Stimulated activated CD4-positive, alpha-beta T cell treated with anti-CD3 and anti-CD28 coated beads, TNF-alpha, amount 100 ng/mL, for 48 hours (primary cell): Measurements from ENCODE around the gene IBA57.
A peak's percentile ranks its signal among the peaks of the same experiment; 100 is the strongest.

ENCODE experiments used
- DNase-seq, 3 donors: peaks; one replicate each; pipeline ENCODE4 v3.0.0-alpha.2; 2020; ENCODE audit warnings: low read depth in 3 of 3

Gene IBA57

GRCh38 chr1:228165372-228166169 lies at the start of gene IBA57:
Gene IBA57, plus strand, starts transcription at chr1:228165804. Its CDS starts 13 bp downstream, at chr1:228165817.
- DNase-seq: peak; percentile 99 to 100 (median 99)

GRCh38 chr1:228117335-228117734 lies 48.3 kb upstream of the IBA57 start:
- DNase-seq: no peak

GRCh38 chr1:228118040-228118439 lies 47.6 kb upstream of the IBA57 start:
- DNase-seq: no peak

GRCh38 chr1:228120351-228120750 lies 45.3 kb upstream of the IBA57 start:
- DNase-seq: no peak

- DNase-seq: no peak
Observed at GRCh38 chr1:228120857-228121489, 44.6 kb upstream of the IBA57 start.

- no peak for DNase-seq
Observed at GRCh38 chr1:228122921-228123441, 42.6 kb upstream of the IBA57 start.

- DNase-seq: no peak
Observed at GRCh38 chr1:228123505-228123904, 42.1 kb upstream of the IBA57 start.

- DNase-seq: no peak
Observed at GRCh38 chr1:228125185-228125584, 40.4 kb upstream of the IBA57 start.

- no peak for DNase-seq
Observed at GRCh38 chr1:228131766-228132165, 33.8 kb upstream of the IBA57 start.

- no peak for DNase-seq
Observed at GRCh38 chr1:228134591-228134990, 31.0 kb upstream of the IBA57 start.

GRCh38 chr1:228136901-228137300 lies 28.7 kb upstream of the IBA57 start:
- DNase-seq: no peak

GRCh38 chr1:228139406-228139930 lies 26.1 kb upstream of the IBA57 start:
- no peak for DNase-seq

GRCh38 chr1:228139931-228140723 lies 25.5 kb upstream of the IBA57 start, which contains the start of gene GUK1:
Gene GUK1, plus strand, starts transcription at chr1:228140279. Its CDS starts 24 bp downstream, at chr1:228140303.
- DNase-seq: peak; percentile 99 to 100 (median 100)

- no peak for DNase-seq
Observed at GRCh38 chr1:228140724-228141225, 24.8 kb upstream of the IBA57 start.

GRCh38 chr1:228141226-228142044 lies 24.2 kb upstream of the IBA57 start:
- DNase-seq: no peak

GRCh38 chr1:228142155-228142691 lies 23.4 kb upstream of the IBA57 start:
- no peak for DNase-seq

- DNase-seq: no peak
Observed at GRCh38 chr1:228142701-228143136, 22.9 kb upstream of the IBA57 start.

- no peak for DNase-seq
Observed at GRCh38 chr1:228143480-228144192, 22.0 kb upstream of the IBA57 start.

- no peak for DNase-seq
Observed at GRCh38 chr1:228144193-228144992, 21.2 kb upstream of the IBA57 start.
